ENCODE results near the gene OR56A5. TPM values are rescaled to one million over a fixed set of nuclear protein-coding genes. Genes with fewer than 3 reads are reported as not detected.

OR56A5 gene
- total RNA-seq, 3 donors from 2014 or later: not detected

DNA sequence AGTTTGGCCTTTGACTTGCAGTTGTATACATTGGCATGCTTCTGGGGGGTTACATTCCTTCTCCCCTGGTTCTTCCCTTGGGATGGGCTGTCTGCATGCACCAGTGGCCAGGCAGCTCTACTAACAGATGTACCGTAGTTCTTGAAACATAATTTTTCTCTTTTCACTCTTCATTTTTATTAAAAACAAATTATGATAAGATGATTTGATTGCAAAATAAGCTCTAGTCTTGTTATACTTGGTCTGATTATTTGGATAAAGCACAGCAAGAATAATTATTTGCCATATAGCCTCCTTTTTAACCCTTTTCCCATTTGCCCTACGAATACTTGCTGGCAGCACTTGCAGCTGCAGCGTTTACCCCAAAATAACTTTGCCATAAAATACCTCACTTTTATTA lies 12.7 kb downstream of the OR56A5 start:
- peaks cover 0 to 12% of the 10 kb centered on the region in 2 donors for H3K9me3 ChIP-seq
- H3K27ac ChIP-seq: no peak overlapping the region
- no peaks in the 10 kb centered on the region for H3K4me1 ChIP-seq
- no peak overlapping the region for H3K4me3 ChIP-seq
- intact Hi-C loops (cut with DNase I; ENCODE audit: low total_unique reads): loop anchor here (10.0 kb wide), 1 partner anchor 1859 kb away; no protein-coding TSS in a partner anchor
- no peaks in the 10 kb centered on the region for H3K27me3 ChIP-seq
- no peak for TF ChIP-seq POLR2AphosphoS5 (IDR thresholded peaks at IDR 0.05)
- no peak for TF ChIP-seq POLR2A (IDR thresholded peaks at IDR 0.05)
- TF ChIP-seq, protein P1, sequence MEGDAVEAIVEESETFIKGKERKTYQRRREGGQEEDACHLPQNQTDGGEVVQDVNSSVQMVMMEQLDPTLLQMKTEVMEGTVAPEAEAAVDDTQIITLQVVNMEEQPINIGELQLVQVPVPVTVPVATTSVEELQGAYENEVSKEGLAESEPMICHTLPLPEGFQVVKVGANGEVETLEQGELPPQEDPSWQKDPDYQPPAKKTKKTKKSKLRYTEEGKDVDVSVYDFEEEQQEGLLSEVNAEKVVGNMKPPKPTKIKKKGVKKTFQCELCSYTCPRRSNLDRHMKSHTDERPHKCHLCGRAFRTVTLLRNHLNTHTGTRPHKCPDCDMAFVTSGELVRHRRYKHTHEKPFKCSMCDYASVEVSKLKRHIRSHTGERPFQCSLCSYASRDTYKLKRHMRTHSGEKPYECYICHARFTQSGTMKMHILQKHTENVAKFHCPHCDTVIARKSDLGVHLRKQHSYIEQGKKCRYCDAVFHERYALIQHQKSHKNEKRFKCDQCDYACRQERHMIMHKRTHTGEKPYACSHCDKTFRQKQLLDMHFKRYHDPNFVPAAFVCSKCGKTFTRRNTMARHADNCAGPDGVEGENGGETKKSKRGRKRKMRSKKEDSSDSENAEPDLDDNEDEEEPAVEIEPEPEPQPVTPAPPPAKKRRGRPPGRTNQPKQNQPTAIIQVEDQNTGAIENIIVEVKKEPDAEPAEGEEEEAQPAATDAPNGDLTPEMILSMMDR (IDR thresholded peaks at IDR 0.05): no peak
- DNase-seq (ENCODE audit: low spot score in 2 of 2): no peak
- H3K36me3 ChIP-seq: no peaks in the 10 kb centered on the region

DNA sequence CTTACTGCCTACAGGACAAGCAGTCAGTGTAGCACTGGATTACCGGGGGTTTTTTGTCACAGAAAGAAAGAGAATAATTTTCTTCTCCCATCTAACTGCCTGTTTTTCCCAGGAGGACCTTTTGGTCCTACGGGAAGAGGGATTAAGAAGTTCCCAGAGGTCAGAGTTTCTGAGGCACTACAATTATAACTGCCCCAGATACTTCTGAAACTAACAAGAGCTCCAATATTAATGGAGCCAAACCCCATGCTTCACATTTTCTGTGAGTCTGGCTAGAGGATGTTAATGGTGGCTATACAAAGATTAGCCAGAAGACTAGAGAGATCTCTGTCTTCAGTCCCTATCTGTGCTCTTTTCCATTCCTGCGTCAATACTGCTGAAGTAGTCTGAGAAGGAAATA lies 26.3 kb downstream of the OR56A5 start, which contains the start of gene OR56A3:
TSS of gene OR56A3 (plus strand) at position 301 of the 400 bp plus-strand sequence. CDS start 5,096 bp downstream, outside the sequence.
- H3K9me3 ChIP-seq: peaks cover 0 to 4% of the 10 kb centered on the region in 2 donors
- TF ChIP-seq POLR2A (IDR thresholded peaks at IDR 0.05): no peak
- TF ChIP-seq, protein P1 (IDR thresholded peaks at IDR 0.05): no peak
- no peak for TF ChIP-seq POLR2AphosphoS5 (IDR thresholded peaks at IDR 0.05)
- H3K27ac ChIP-seq: no peak within 1 kb of the TSS
- H3K4me1 ChIP-seq: no peaks in the 10 kb centered on the region
- intact Hi-C loops (cut with DNase I; ENCODE audit: low total_unique reads): no loop called here
- H3K36me3 ChIP-seq: no peaks in the 10 kb centered on the region
- no peak within 1 kb of the TSS for H3K4me3 ChIP-seq
- peaks cover 0 to 4% of the 10 kb centered on the region in 2 donors for H3K27me3 ChIP-seq
- no peak for DNase-seq (ENCODE audit: low spot score in 2 of 2)

DNA sequence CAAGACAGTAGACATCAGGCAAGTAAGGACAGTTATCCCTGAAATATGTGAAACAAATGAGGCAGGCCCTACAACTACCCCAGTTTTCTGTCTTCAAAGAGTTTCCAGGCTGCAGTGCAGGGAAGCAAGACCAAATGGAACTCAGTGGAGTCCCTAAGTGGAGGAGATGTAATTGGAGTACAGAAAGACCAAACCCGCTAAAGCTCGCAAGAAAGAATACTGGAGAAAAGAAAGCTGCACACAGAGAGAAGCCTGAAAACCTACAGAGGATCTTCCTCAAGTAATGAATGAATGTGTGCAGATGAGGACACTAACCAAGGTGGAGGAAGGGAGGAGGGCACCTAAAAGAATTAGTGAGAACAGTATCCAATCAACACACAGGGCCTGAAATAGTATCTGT lies 27.5 kb downstream of the OR56A5 start:
- H3K9me3 ChIP-seq: peaks cover 0 to 4% of the 10 kb centered on the region in 2 donors
- H3K36me3 ChIP-seq: no peaks in the 10 kb centered on the region
- TF ChIP-seq POLR2AphosphoS5 (IDR thresholded peaks at IDR 0.05) (no peak), POLR2A (IDR thresholded peaks at IDR 0.05) (no peak)
- TF ChIP-seq, protein P1 (IDR thresholded peaks at IDR 0.05): no peak
- DNase-seq (ENCODE audit: low spot score in 2 of 2): no peak
- H3K27ac ChIP-seq: no peak overlapping the region
- H3K4me3 ChIP-seq: no peak overlapping the region
- H3K27me3 ChIP-seq: peaks cover 0 to 4% of the 10 kb centered on the region in 2 donors
- H3K4me1 ChIP-seq: no peaks in the 10 kb centered on the region
- intact Hi-C loops (cut with DNase I; ENCODE audit: low total_unique reads): no loop called here

DNA sequence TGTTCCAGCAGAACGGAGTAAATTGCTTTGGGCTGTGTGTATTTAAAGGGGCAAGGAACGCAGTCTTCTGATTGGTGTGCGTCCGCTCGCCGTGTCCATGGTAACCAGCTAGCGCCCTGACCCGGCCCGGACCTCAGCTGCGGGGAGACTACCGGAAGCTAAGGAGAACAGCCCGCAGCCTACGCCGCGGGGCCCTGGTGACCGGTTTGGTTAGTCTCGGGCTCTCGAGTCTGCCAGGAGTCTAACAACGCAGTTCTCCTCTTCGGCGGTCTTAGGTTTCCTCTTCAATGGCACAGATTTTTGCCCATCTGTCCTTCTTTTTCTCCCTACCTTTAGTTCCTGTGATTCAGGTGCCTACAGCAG lies 29.7 kb downstream of the OR56A5 start:
- TF ChIP-seq POLR2AphosphoS5 (IDR thresholded peaks at IDR 0.05) (no peak), POLR2A (IDR thresholded peaks at IDR 0.05) (no peak)
- TF ChIP-seq, protein P1 (IDR thresholded peaks at IDR 0.05): no peak
- Histone ChIP-seq H3K27ac (no peak overlapping the region), H3K4me3 (no peak overlapping the region), H3K27me3 (no peaks in the 10 kb centered on the region), H3K9me3 (peaks cover 0 to 4% of the 10 kb centered on the region in 2 donors), H3K4me1 (no peaks in the 10 kb centered on the region), H3K36me3 (no peaks in the 10 kb centered on the region)
- intact Hi-C loops (cut with DNase I; ENCODE audit: low total_unique reads): no loop called here
- DNase-seq (ENCODE audit: low spot score in 2 of 2): no peak

DNA sequence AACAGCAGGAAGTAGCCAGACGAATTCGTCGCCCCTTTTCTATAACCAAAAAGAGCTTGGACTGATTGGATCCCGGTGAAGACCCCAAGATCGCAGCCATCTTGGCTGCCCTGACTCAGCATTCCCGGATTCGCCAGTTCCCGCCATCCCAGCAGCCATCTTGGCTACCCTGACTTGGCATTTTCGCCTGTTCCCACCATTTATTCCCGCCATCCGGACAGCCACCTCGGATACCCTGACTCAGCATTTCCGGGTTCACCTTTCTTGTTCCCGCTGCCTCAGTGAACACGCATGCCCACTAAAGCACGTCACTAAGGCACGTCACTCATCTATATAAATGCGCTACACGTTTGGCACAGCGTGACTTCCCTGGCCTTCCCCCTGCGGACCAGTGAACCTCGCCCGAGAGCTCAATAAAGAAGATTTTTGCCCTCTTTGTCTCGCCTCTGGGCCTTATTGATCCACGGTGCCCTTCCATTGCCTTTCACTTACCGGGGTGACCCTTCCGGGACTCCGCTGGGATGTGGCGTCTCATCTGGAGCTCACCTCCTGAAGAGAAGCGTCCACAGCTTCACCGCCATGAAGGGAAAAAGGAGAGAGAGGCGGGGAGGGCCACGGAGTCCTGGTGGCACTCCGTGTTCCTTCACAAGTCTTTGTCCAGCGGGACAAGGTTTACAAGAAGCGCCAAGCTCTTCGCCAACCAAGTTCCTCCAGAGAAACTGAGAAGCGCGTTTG lies 30.3 kb downstream of the OR56A5 start:
- Histone ChIP-seq H3K27ac (no peak overlapping the region), H3K4me3 (no peak overlapping the region), H3K4me1 (no peaks in the 10 kb centered on the region), H3K9me3 (peaks cover 0 to 4% of the 10 kb centered on the region in 2 donors), H3K36me3 (no peaks in the 10 kb centered on the region), H3K27me3 (no peaks in the 10 kb centered on the region)
- intact Hi-C loops (cut with DNase I; ENCODE audit: low total_unique reads): no loop called here
- DNase-seq (ENCODE audit: low spot score in 2 of 2): no peak
- TF ChIP-seq, protein P1 (IDR thresholded peaks at IDR 0.05): no peak
- TF ChIP-seq POLR2AphosphoS5 (IDR thresholded peaks at IDR 0.05): no peak
- TF ChIP-seq POLR2A (IDR thresholded peaks at IDR 0.05): no peak
